Measurements from ENCODE around the gene GSTM3.

GSTM3 gene

GRCh38 chr1:109764561-109765482 lies 24.0 kb upstream of the GSTM3 start:
- Mint-ChIP-seq H3K27me3 (ENCODE audit: low read depth, poor library complexity) (peaks cover 3% of the 10 kb centered on the region), H3K9me3 (no peaks in the 10 kb centered on the region), H3K4me1 (peaks cover 25% of the 10 kb centered on the region), H3K27ac (no peak overlapping the region), H3K36me3 (ENCODE audit: low read depth) (no peaks in the 10 kb centered on the region), H3K4me3 (no peak overlapping the region)
- TF ChIP-seq CTCF (IDR thresholded peaks at IDR 0.05): no peak
- DNase-seq: no peak

- Mint-ChIP-seq H3K4me3 (no peak within 1 kb of the TSS), H3K4me1 (peaks cover 25% of the 10 kb centered on the region), H3K36me3 (ENCODE audit: low read depth) (no peaks in the 10 kb centered on the region), H3K9me3 (no peaks in the 10 kb centered on the region), H3K27me3 (ENCODE audit: low read depth, poor library complexity) (peaks cover 3% of the 10 kb centered on the region), H3K27ac (peak within 1 kb of the TSS; percentile 37)
- DNase-seq: no peak
- TF ChIP-seq CTCF (IDR thresholded peaks at IDR 0.05): no peak
Observed at GRCh38 chr1:109763646-109764415, 23.0 kb upstream of the GSTM3 start, which contains the start of gene EPS8L3. EPS8L3 (minus strand) TSS chr1:109763923; CDS start chr1:109761749, 2,174 bp downstream.

- peak overlapping the region; percentile 37 for H3K27ac Mint-ChIP-seq
- peaks cover 25% of the 10 kb centered on the region for H3K4me1 Mint-ChIP-seq
- H3K27me3 Mint-ChIP-seq (ENCODE audit: low read depth, poor library complexity): peaks cover 3% of the 10 kb centered on the region
- no peak overlapping the region for H3K4me3 Mint-ChIP-seq
- TF ChIP-seq CTCF (IDR thresholded peaks at IDR 0.05): no peak
- no peak for DNase-seq
- H3K9me3 Mint-ChIP-seq: no peaks in the 10 kb centered on the region
- no peaks in the 10 kb centered on the region for H3K36me3 Mint-ChIP-seq (ENCODE audit: low read depth)
Observed at GRCh38 chr1:109762821-109763645, 22.2 kb upstream of the GSTM3 start.

GRCh38 chr1:109762039-109762585 lies 21.3 kb upstream of the GSTM3 start:
- Mint-ChIP-seq H3K27ac (no peak overlapping the region), H3K36me3 (ENCODE audit: low read depth) (no peaks in the 10 kb centered on the region), H3K9me3 (no peaks in the 10 kb centered on the region), H3K4me3 (no peak overlapping the region), H3K4me1 (peaks cover 25% of the 10 kb centered on the region), H3K27me3 (ENCODE audit: low read depth, poor library complexity) (peaks cover 6% of the 10 kb centered on the region)
- TF ChIP-seq CTCF (IDR thresholded peaks at IDR 0.05): no peak
- DNase-seq: no peak

- DNase-seq: no peak
- no peak overlapping the region for H3K27ac Mint-ChIP-seq
- peaks cover 10% of the 10 kb centered on the region for H3K27me3 Mint-ChIP-seq (ENCODE audit: low read depth, poor library complexity)
- TF ChIP-seq CTCF (IDR thresholded peaks at IDR 0.05): no peak
- H3K4me1 Mint-ChIP-seq: peaks cover 25% of the 10 kb centered on the region
- H3K4me3 Mint-ChIP-seq: no peak overlapping the region
- H3K36me3 Mint-ChIP-seq (ENCODE audit: low read depth): no peaks in the 10 kb centered on the region
- no peaks in the 10 kb centered on the region for H3K9me3 Mint-ChIP-seq
Observed at GRCh38 chr1:109761227-109762038, 20.6 kb upstream of the GSTM3 start.

Data from nephron progenitor cell (in vitro differentiated cells).